Neural cell (in vitro differentiated cells): ENCODE data around the gene NOB1. TPM values are rescaled to one million over a fixed set of nuclear protein-coding genes. Genes with fewer than 3 reads are reported as not detected.

Experiments used
- H2AFZ ChIP-seq: fragments of 200-600, 300-800 bp; sonication (generic), shearing (Covaris generic); 2 replicates; pipeline ENCODE4 v1.6.0; 2014; ENCODE audit warnings: low read depth, mild to moderate bottlenecking, antibody characterized with exemption, low read length, moderate library complexity
- H3F3A ChIP-seq: fragments of 200-600 bp; shearing (Covaris generic); 2 replicates; pipeline ENCODE4 v1.6.1; 2016; ENCODE audit warnings: mild to moderate bottlenecking, moderate library complexity, mixed read lengths, antibody characterized with exemption, low read length; ENCODE audit not compliant: insufficient read depth, poor library complexity, severe bottlenecking
- H3K27ac ChIP-seq: fragments of 200-600, 300-800 bp; sonication (generic), shearing (Covaris generic); 2 replicates; pipeline ENCODE4 v1.5.1; 2014; ENCODE audit warnings: mild to moderate bottlenecking, low read length, moderate library complexity
- H3K27me3 ChIP-seq: fragments of 300-800, 200-600 bp; sonication (generic), shearing (Covaris generic); 2 replicates; pipeline ENCODE4 v1.6.0; 2014; ENCODE audit warnings: mild to moderate bottlenecking, low read depth, low read length, moderate library complexity; ENCODE audit not compliant: insufficient read depth
- H3K36me3 ChIP-seq: fragments of 300-800, 200-600 bp; sonication (generic), shearing (Covaris generic); 2 replicates; pipeline ENCODE4 v1.5.1; 2014; ENCODE audit warnings: mild to moderate bottlenecking, antibody characterized with exemption, low read length, moderate library complexity; ENCODE audit not compliant: insufficient read depth
- H3K4me2 ChIP-seq: fragments of 300-800, 200-600 bp; sonication (generic), shearing (Covaris generic); 2 replicates; pipeline ENCODE4 v1.6.0; 2014; ENCODE audit warnings: mild to moderate bottlenecking, low read length
- H3K4me3 ChIP-seq: fragments of 300-800, 200-600 bp; sonication (generic), shearing (Covaris generic); 2 replicates; pipeline ENCODE4 v1.5.1; 2014; ENCODE audit warnings: mild to moderate bottlenecking, low read length, moderate library complexity
- H3K79me2 ChIP-seq: fragments of 200-600 bp; shearing (Covaris generic); replicated peaks from 2 replicates; pipeline ENCODE4 v1.6.0; 2014; ENCODE audit warnings: mild to moderate bottlenecking, low read length, moderate library complexity; ENCODE audit not compliant: insufficient read depth
- H3K9ac ChIP-seq: fragments of 300-800, 200-600 bp; sonication (generic), shearing (Covaris generic); 2 replicates; pipeline ENCODE4 v1.6.1; 2016; ENCODE audit warnings: mild to moderate bottlenecking, low read length, mixed read lengths
- H3K9me2 ChIP-seq: fragments of 200-600 bp; shearing (Covaris generic); 2 replicates; pipeline ENCODE4 v1.6.1; 2016; ENCODE audit warnings: mild to moderate bottlenecking, low read length, mixed read lengths; ENCODE audit not compliant: insufficient read depth
- H3K9me3 ChIP-seq: fragments of 200-600, 300-800 bp; sonication (generic), shearing (Covaris generic); 2 replicates; pipeline ENCODE4 v1.6.1; 2016; ENCODE audit warnings: mild to moderate bottlenecking, mixed run types, low read length, moderate library complexity, mixed read lengths
- H4K20me1 ChIP-seq: fragments of 200-600 bp; shearing (Covaris generic); 2 replicates; pipeline ENCODE4 v1.6.1; 2016; ENCODE audit warnings: mild to moderate bottlenecking, mixed run types; ENCODE audit not compliant: insufficient read depth
- EP300 ChIP-seq: fragments of 450-650 bp; conservative IDR thresholded peaks from 2 replicates; pipeline ENCODE4 v1.6.1; 2014; ENCODE audit warnings: antibody characterized with exemption, mild to moderate bottlenecking, moderate library complexity; ENCODE audit not compliant: poor library complexity, severe bottlenecking
- EZH2 ChIP-seq: fragments of 200-600, 300-800 bp; shearing (Covaris generic), sonication (generic); IDR thresholded peaks from 2 replicates; pipeline ENCODE4 v1.6.1; 2014; ENCODE audit warnings: antibody characterized with exemption, low read length, borderline replicate concordance, mild to moderate bottlenecking; ENCODE audit not compliant: insufficient read depth, poor library complexity, severe bottlenecking
- MXI1 ChIP-seq: fragments of 450-650 bp; conservative IDR thresholded peaks from 2 replicates; pipeline ENCODE4 v1.6.1; 2014; ENCODE audit warnings: antibody characterized with exemption, mild to moderate bottlenecking; ENCODE audit not compliant: poor library complexity, severe bottlenecking
- POLR2AphosphoS5 ChIP-seq: IDR thresholded peaks from 2 replicates; pipeline ENCODE4 v1.6.1; 2012
- RAD21 ChIP-seq: fragments of 450-650 bp; conservative IDR thresholded peaks from 2 replicates; pipeline ENCODE4 v1.6.1; 2014; ENCODE audit warnings: antibody characterized with exemption, mild to moderate bottlenecking, moderate library complexity
- SMC3 ChIP-seq: fragments of 450-650 bp; conservative IDR thresholded peaks from 2 replicates; pipeline ENCODE4 v1.6.1; 2014; ENCODE audit warnings: antibody characterized with exemption, mild to moderate bottlenecking, moderate library complexity; ENCODE audit not compliant: poor library complexity
- TAF1 ChIP-seq: IDR thresholded peaks from 2 replicates; pipeline ENCODE4 v1.6.1; 2012; ENCODE audit warnings: low read depth
- polyA plus RNA-seq: library from polyadenylated mRNA; depleted of rRNA; stranded (reverse); fragments of >200 nt; gene quantifications from 2 replicates; pipeline ENCODE4 v1.2.3, GENCODE V29; 2014
- TF ChIP-seq, protein P1 (sequence below): IDR thresholded peaks from 2 replicates; pipeline ENCODE4 v1.6.1; 2012; ENCODE audit warnings: borderline replicate concordance
- TF ChIP-seq, protein P2 (sequence below): fragments of 450-650 bp; IDR thresholded peaks from 2 replicates; pipeline ENCODE4 v1.5.1; 2014; ENCODE audit warnings: antibody characterized with exemption, mild to moderate bottlenecking, moderate library complexity; ENCODE audit not compliant: poor library complexity, severe bottlenecking

The NOB1 gene
- polyA plus RNA-seq, 1 donor from 2014 or later = 8.7 TPM

GRCh38 chr16:69769404-69769803 is 14.7 kb upstream of the NOB1 start:
- TF ChIP-seq POLR2AphosphoS5 = no peak
- TF ChIP-seq, protein P1, sequence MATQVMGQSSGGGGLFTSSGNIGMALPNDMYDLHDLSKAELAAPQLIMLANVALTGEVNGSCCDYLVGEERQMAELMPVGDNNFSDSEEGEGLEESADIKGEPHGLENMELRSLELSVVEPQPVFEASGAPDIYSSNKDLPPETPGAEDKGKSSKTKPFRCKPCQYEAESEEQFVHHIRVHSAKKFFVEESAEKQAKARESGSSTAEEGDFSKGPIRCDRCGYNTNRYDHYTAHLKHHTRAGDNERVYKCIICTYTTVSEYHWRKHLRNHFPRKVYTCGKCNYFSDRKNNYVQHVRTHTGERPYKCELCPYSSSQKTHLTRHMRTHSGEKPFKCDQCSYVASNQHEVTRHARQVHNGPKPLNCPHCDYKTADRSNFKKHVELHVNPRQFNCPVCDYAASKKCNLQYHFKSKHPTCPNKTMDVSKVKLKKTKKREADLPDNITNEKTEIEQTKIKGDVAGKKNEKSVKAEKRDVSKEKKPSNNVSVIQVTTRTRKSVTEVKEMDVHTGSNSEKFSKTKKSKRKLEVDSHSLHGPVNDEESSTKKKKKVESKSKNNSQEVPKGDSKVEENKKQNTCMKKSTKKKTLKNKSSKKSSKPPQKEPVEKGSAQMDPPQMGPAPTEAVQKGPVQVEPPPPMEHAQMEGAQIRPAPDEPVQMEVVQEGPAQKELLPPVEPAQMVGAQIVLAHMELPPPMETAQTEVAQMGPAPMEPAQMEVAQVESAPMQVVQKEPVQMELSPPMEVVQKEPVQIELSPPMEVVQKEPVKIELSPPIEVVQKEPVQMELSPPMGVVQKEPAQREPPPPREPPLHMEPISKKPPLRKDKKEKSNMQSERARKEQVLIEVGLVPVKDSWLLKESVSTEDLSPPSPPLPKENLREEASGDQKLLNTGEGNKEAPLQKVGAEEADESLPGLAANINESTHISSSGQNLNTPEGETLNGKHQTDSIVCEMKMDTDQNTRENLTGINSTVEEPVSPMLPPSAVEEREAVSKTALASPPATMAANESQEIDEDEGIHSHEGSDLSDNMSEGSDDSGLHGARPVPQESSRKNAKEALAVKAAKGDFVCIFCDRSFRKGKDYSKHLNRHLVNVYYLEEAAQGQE = no peak
- TF ChIP-seq, protein P2, sequence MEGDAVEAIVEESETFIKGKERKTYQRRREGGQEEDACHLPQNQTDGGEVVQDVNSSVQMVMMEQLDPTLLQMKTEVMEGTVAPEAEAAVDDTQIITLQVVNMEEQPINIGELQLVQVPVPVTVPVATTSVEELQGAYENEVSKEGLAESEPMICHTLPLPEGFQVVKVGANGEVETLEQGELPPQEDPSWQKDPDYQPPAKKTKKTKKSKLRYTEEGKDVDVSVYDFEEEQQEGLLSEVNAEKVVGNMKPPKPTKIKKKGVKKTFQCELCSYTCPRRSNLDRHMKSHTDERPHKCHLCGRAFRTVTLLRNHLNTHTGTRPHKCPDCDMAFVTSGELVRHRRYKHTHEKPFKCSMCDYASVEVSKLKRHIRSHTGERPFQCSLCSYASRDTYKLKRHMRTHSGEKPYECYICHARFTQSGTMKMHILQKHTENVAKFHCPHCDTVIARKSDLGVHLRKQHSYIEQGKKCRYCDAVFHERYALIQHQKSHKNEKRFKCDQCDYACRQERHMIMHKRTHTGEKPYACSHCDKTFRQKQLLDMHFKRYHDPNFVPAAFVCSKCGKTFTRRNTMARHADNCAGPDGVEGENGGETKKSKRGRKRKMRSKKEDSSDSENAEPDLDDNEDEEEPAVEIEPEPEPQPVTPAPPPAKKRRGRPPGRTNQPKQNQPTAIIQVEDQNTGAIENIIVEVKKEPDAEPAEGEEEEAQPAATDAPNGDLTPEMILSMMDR = no peak
- no peak for TF ChIP-seq RAD21
- no peak for TF ChIP-seq MXI1
- TF ChIP-seq TAF1 = no peak
- TF ChIP-seq EP300 = no peak
- no peaks in the 10 kb centered on the region for H4K20me1 ChIP-seq
- no peak overlapping the region for H3K27ac ChIP-seq
- H3K4me2 ChIP-seq = no peak overlapping the region
- no peaks in the 10 kb centered on the region for H3K9me3 ChIP-seq
- no peaks in the 10 kb centered on the region for H3K9me2 ChIP-seq
- H3K27me3 ChIP-seq = no peaks in the 10 kb centered on the region
- no peak overlapping the region for H3K9ac ChIP-seq
- H3K79me2 ChIP-seq = no peaks in the 10 kb centered on the region
- H3K4me3 ChIP-seq = no peak overlapping the region
- H3K36me3 ChIP-seq = no peaks in the 10 kb centered on the region
- H3F3A ChIP-seq = no peaks in the 10 kb centered on the region
- H2AFZ ChIP-seq = no peak overlapping the region

DNA sequence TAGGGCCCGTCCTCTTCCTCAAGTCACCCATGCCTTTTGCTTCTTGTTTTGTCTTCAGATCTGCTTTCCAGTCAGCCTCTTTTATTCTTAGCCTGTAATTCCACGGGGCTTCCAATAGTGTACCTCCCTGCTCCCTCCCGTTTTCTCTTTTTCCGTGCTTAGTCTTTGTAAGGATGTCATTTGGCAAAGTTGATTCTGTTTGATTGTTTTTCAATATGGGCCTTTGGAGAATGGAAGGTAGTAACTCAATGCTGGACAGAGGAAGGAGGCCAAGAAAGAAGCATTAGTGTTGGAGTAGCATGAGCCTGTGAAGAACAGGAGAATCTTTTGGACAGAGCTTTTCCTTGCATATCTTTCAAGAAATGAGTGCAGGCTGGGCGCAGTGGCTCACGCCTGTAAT is 13.9 kb upstream of the NOB1 start:
- H3K4me2 ChIP-seq = no peak overlapping the region
- H3F3A ChIP-seq = no peaks in the 10 kb centered on the region
- H3K27me3 ChIP-seq = no peaks in the 10 kb centered on the region
- H3K9me3 ChIP-seq = no peaks in the 10 kb centered on the region
- no peak overlapping the region for H3K9ac ChIP-seq
- no peak overlapping the region for H3K4me3 ChIP-seq
- H2AFZ ChIP-seq = no peak overlapping the region
- no peak overlapping the region for H3K27ac ChIP-seq
- H4K20me1 ChIP-seq = no peaks in the 10 kb centered on the region
- no peaks in the 10 kb centered on the region for H3K36me3 ChIP-seq
- H3K9me2 ChIP-seq = no peaks in the 10 kb centered on the region
- TF ChIP-seq TAF1 (no peak), EP300 (no peak), RAD21 (no peak), POLR2AphosphoS5 (no peak), MXI1 (no peak), EZH2 (no peak), SMC3 (no peak)
- TF ChIP-seq, protein P2 = no peak
- TF ChIP-seq, protein P1 = no peak
- peaks cover 3% of the 10 kb centered on the region for H3K79me2 ChIP-seq
